ENCODE results near the gene APBB3.

APBB3 gene

DNA sequence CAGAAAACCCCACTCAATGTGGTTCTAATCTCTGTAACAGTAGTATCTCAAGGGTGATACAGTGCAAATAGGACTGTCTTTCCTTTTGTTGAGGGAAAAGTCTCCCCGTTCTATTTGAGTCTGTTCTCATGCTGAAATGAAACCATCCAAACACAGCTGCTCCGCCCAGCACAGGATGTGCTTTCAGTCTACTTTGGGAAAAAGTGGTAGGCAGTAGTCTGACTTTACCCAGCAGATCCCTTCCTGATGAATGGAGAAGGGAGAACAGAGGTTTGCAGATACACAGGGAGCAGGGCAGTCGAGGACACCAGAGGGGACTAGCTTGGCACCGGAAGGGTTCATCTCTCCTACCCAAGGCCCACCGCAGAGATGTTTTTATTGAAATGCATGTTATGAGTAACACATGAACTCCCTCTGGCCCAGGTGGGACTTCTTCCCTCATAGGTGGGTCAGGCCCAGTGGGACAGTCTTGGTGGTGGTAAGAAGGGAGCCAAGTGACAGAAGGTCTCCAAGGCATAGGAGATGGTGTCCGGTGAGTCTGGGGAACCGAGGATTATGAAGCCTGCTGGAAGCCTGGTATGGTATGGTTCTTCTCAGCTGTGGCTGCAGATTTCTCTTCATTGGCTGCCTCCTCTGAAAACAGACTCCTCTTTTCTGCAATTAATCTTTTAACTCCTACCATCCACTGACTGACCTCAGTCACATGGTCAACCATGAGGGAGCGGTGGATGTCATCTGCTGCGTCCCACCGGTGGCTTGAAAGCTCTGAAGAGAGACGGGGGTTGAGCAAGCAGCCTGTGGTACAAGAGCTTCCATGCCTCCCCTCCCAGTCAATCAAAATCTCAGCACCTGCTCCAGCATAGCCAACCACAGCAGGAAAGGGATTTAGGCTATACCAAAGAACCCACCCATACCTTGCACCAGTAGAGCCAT lies 14.0 kb downstream of the APBB3 start:
- no peak for DNase-seq

DNA sequence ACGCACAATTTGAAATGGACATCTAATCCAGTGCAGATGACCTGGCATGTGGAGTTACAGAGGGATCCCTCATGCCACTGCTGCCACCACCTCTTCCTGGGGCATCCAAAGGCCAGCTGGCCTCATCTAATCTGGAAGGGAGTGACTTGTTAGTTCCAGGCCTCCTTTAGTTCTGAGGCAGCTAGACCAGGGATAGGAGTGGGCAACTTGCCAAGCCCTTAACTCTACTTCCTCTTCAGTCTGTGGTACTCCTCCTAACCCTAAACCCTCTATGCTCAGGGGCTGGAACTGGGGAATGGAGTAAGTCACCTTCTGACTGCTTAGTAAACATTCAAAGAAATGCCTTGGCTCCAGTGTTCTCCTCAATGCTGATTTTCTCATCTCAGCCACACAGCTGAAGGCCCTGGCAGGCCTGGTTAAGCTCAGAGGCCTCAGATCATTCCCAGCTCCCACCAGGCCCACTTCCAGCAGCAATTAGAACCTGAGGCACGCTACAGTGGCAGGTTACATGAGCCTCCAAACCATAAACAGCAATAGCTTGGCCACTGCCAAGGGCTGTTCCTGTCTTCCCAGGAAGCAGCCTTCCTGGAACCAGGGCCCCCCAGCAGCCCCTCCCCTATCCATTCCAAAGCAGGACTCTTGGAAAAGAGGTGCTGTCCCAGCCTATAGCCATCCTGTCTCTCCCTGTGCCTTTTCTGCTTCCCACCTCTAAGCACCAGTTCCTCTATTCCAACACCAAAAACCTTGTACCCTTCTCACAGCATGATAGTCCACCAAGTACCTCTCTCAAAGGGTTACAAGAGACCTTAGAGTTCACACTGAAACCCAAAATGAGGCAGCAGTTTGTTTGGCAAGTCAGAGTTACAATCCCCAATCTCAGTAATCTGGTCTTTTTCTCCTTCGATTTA lies 14.9 kb downstream of the APBB3 start:
- DNase-seq: no peak

DNA sequence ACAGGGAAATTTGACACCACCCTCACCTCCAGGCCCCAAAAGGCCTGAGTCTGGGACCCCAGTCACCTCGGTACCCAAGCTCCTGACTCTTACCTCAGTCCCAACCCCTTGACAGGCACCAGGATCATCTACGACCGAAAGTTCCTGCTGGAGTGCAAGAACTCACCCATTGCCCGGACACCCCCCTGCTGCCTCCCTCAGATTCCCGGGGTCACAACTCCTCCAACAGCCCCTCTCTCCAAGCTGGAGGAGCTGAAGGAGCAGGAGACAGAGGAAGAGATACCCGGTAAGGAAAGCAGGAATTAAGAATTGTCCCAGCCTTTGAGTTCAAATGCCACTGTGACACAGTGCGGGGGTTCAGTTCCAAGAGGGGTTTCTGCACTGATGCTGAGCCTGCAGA lies 15.6 kb downstream of the APBB3 start:
- DNase-seq: no peak

- DNase-seq: no peak
Measured at GRCh38 chr5:140548300-140548688, 16.1 kb downstream of the APBB3 start.

DNA sequence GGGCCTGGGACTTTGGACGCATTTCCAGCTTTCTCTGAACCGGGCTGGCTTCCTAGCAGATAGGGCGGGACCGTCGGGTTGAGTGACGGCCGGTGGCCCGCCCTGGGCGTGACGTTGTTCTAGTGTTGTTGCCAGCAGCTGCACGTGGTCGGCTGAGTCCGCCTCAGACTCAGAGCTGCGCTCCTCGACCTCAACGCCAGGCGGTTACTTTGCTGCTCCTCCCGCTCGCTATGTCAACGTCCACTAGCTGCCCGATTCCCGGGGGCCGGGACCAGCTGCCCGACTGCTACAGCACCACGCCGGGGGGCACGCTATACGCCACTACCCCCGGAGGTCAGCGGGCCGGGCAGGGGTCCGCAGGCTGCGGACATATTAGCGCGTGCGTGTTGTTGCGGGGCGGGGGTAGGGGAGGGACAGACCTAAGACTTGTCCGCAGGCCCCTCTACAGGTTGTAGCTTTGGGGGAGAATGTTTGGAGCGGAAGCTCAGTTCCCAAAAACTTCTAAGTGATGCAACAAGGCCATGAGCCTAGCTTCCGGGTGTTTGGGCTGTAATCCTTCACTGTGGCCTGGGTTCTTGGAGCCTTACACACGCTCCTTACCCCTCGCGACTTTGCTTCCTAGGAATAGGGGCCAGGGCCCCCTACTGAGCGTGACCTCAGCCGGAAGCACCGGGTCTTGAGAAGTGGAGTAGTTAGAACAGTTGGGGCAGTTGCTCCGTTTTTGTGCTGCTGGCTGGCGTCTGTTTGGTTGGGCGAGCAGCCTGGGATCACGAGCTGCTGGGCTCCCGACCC lies 16.7 kb downstream of the APBB3 start, which contains the start of gene EIF4EBP3:
TSS of gene EIF4EBP3 (plus strand) at position 155 of the 792 bp plus-strand sequence. CDS start at position 231, 76 bp downstream.
- DNase-seq: no peak

DNA sequence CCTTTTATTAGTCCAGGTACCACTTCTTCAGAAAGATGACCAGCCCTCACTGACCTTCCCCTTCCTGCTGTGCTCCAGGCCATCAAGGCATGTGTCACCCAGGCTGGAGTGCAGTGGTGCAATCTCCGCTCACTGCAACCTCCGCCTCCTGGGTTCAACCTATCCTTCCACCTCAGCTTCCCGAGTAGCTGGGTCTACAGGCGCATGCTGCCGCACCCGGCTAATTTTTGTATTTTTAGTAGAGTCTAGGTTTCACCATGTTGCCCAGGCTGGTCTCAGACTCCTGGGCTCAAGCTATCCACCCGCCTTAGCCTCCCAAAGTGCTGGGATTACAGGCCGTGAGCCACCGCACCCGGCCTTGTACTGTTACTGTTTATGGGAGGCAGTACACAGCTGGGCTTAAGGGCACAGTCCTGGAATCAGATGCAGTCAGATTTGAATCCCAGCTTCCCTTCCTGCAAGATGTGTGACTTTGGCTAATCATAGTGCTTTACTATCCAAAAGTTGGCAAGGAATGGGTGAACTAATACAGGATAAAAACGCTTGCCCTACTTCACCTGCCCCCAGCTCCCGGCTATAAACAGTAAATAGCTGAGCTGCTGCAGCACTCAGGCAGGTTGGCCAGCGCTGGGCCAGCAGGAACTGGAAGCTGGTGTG lies 17.4 kb downstream of the APBB3 start:
- DNase-seq: no peak

DNA sequence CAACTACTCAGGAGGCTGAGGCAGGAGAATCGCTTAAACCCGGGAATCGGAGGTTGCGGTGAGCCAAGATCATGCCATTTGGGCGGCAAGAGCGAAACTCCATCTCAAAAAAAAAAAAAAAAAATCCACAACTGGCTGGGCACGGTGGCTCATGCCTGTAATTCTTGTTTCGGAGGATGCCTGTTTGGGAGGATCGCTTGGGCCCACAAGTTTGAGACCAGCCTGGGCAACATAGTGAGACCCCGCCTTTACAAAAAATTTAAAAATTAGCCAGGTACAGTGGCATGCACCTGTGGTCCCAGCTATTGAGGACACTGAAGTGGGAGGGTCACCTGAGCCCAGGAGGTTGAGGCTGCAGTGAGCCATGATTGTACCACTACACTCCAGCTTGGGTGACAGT lies 18.8 kb downstream of the APBB3 start:
- DNase-seq: no peak

DNA sequence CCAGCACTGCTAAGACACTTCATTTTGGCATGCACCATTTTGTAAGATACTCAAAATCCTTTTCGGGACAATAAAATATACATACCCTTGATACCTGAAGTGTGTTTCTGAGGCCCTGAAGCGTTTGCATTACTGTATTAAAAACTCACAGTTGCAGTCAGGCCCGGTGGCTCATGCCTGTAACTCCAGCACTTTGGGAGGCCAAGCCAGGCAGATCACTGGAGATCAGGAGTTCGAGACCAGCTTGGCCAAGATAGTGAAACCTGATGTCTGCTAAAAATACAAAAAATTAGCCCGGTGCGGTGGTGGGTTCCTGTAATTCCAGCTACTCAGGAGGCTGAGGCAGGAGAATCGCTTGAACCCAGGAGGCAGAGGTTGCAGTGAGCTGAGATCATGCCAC lies 19.4 kb downstream of the APBB3 start:
- no peak for DNase-seq

- no peak for DNase-seq
Measured at GRCh38 chr5:140542972-140543371, 21.4 kb downstream of the APBB3 start.

DNA sequence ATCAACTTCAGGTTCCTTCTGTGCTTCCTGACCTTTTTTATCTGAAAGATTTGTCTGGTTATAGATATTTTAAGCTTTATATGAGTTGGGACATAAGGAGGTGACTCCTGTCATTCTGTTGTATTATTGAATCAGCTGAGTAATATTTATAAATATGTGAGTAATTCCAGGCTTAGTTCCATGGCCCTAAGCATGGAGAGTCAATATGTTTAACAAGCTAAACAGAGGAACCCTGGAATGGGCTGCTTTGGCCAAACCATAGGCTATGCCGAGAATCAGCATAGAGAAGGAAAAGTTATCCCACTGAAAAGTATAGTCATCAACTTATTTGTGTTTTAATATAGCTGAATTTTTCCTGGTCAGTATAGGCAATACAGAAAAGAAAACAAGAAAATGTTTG lies 24.2 kb downstream of the APBB3 start:
- no peak for DNase-seq

DNA sequence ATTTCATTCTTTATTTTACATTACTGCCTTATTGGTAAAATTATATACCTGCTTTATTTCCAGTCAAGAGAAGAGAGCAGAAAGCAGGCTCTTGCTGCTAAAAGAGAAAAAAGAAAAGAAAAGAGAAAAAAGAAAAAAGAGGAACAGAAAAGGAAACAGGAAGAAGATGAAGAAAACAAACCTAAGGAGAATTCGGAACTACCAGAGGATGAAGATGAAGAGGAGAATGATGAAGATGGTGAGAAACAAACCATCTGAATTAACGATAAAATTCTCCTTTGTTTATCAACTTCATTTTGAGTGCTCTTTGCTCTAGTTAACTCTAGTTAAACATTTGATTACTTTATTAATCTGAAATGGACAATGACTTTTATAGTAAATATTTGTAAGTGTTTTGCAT lies 40.4 kb downstream of the APBB3 start:
- DNase-seq: no peak

- no peak for DNase-seq
Measured at GRCh38 chr5:140513124-140513523, 51.3 kb downstream of the APBB3 start.

GRCh38 chr5:140509898-140510297 lies 54.5 kb downstream of the APBB3 start:
- DNase-seq: peak; percentile 17

All from NCI-H146 (cell line).